Hypothalamus (tissue), 51 donors: ENCODE measurements around the gene DHX35.
A peak's percentile ranks its signal among the peaks of the same experiment; 100 is the strongest.
"Not testable (repeated sequence)": the region's sequence is repeated elsewhere in the genome, so short reads cannot be mapped to it uniquely, and the experiment has no call there.

ENCODE experiments used
- DNase-seq, 51 donors: peaks; one replicate each; lab custom pipeline; 2025; lab: John Stamatoyannopoulos, UW

The DHX35 gene

DNA sequence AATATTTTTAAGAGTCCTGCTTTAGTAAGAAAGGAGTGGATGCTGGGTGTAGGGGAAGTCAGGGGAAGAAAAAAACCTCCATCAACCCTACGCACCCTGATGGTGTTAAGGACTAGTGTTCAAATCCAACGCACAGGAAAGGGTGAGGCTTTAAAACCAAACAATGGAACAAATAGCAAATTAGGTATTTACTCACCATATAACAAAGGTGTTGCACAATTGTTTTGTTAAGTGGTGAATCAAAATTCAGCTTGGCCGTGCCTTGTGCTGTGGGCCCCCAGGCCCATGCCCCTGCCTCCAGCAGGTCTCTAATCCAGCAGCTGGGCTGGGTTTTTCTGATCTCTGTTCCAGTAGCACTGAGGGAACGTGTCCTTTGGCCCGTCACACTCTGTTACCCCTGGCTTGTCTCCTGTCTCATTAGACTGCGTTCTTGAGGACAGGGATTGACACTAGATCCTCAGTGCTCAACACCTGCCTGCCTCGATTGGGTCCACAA lies 24.1 kb upstream of the DHX35 start:
- no peak for DNase-seq

DNA sequence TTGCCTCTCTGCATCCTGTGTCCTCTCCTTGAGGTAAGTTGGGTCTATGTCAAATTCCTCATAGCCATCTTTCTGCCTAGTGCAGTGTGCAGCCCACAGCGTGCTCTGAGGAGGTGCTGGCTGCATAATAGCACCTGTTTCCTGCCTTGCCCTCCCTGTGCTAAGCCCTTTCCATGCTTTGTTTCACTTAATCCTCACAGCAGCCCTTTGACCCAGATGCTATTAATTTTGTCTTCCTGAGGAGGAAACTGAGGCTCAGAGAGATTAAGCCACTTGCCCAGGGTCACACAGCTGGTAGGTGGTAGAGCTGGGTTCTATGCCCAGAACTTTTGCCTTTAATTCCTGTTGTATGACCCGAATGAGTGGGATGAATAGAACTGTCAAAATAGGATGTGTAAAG lies 22.5 kb upstream of the DHX35 start:
- DNase-seq, result no peak

DNA sequence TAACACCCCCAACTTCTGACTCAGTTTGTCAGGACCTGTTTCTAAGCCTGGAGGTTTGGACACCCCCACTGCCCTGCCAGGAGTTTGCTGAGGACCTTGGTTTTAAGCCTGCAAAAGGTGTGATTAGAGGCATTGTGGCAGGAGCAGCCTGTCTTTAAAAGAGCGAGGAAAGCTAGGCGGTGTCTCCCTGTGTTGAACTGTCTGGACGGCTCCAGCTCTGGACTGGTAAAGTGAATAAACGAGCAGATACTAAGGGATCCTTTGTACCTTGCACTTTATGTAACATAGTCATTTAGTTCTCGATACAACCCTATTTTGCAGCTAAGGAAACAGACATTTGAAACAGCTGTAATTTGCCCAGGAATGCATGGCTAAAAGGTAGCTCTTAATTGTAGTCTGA lies 21.5 kb upstream of the DHX35 start:
- DNase-seq, result no peak

DNA sequence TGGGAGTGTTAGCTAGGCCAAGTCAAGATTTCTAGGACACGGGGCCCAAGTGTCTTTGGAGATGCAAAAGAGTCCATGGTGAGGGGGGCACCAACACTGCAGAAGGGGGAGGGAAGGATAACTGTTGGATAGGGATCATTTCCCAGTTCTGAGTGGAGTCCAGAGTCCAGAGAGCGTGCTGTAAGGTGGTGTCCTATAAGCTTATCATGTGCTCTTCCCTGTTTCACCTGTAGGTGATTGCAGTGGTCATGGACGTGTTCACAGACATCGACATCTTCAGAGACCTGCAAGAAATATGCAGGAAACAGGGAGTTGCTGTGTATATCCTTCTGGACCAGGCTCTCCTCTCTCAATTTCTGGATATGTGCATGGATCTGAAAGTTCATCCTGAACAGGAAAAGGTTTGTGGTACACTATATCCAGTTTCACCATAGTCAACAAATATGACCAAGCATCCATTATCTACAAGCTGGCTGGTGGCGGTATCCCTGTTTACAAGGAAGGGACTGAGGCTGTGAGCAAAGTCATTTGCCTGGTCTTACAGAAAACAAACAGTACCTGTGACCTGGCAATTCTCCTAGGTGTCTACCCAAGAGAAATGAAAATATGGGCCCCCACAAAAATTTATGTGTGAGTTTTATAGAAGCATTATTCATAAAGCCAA lies 20.3 kb upstream of the DHX35 start:
- no peak for DNase-seq

GRCh38 chr20:38945012-38945411 lies 17.1 kb upstream of the DHX35 start:
- no peak for DNase-seq

DNA sequence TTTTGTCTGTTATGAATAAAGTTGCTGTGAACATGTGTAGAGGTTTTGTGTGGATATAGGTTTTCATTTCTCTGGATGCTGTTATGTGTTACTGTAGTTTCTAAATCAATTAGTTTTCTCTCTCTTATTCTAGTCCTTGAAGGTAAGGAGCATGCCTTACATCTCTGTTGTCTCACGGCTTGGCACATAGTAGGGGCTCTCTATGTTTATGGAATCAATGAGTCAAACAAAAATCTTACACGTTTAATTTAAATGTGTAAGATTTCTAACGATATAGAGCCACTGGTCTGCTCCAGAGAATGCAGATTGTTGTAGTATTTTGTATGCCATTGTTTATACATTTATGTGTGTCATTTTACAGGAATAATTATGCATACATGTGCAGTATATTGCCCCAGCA lies 15.3 kb upstream of the DHX35 start:
- no peak for DNase-seq

DNA sequence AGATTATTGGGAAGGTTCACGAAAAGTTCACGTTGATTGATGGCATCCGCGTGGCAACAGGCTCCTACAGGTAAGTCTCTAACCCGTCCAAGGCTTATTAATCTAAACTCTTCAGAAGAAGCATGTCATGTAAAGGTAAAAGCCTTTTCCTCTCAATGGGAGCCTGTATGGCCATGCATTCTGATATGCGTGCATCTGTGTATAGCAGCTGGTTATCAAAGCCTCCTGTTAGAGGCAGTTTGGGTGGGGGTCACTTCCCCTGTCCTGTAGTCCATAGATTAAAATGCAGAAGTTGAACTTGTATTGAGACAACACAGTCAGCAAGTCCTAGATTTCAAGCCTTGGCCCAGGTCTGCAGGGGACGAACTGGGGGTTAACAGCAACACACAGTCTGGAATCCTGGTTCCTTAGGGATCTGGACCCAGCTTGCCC lies 14.2 kb upstream of the DHX35 start:
- DNase-seq, result no peak

GRCh38 chr20:38950254-38950653 lies 11.9 kb upstream of the DHX35 start:
- no peak for DNase-seq

- no peak for DNase-seq
Observed at GRCh38 chr20:38951611-38952010, 10.5 kb upstream of the DHX35 start.

DNA sequence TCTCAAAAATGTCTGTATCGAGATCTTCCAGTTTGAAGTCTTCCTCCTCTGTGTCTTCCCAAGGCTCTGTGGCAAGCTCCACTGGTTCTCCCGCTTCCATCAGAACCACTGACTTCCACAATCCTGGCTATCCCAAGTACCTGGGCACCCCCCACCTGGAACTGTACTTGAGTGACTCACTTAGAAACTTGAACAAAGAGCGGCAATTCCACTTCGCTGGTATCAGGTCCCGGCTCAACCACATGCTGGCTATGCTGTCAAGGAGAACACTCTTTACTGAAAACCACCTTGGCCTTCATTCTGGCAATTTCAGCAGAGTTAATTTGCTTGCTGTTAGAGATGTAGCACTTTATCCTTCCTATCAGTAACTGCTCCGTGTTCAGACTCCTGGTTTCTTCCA lies 10.0 kb upstream of the DHX35 start:
- DNase-seq, result no peak

DNA sequence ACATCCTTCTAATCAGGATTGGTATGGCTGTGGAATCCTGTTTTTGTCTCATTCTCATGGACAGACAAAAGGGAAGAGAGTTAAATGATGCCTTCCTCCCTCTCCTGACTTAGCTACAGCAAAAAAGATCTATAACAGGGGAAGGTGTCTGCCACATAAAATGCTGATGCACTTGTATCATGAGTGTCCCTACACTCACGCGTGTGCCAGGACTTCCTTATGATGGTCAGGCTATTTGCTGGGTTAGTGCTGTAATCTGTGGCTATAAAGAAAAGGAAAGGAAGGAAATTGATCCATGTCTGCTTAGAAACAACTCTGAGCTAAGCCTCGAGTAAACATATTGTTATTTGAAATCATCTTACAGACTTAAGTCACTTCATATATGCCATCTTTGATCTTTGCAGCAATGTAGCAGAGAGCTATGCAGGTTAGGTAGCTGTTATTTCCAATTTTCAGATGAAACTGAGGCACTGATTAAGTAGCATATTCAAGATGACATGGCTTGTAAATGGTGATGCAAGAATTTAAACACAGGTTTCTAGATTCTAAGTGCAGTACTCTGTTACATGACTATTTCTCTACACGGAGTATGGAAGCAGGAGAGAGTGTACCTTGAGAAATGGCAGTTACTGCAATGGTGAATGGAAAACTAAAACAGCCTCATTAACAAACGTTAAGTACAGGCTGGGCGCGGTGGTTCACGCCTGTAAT lies 8.4 kb upstream of the DHX35 start:
- DNase-seq, result no peak

DNA sequence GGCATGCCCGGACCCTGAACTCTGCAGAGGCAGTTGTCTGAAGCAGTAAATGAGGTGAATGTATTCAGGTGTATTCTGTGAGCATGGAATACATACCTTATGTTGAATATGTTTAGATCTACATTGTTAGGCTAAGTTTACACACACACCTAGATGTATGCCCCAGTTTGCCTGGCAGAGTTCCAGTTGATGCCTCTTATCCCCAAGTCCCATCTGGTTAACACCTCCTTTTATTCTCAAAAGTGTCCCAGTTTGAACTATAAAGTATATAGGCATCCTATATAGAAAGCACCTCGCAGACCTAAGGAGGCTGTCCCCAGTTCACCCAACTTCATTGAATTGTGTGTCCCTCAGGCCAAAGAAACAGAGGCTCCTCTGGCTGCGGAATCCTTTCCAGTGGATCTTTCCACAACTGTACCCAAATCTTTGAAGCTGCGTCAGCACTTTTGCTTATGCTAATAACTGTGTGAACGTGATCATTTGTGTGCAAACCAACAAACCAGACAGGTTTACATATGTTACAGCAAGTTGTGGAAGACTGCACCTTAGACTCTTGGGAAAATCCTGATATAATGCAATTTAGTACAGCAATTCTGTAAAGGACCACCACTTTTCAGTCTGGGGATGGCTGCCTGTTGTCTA lies 4.8 kb upstream of the DHX35 start:
- no peak for DNase-seq

DNA sequence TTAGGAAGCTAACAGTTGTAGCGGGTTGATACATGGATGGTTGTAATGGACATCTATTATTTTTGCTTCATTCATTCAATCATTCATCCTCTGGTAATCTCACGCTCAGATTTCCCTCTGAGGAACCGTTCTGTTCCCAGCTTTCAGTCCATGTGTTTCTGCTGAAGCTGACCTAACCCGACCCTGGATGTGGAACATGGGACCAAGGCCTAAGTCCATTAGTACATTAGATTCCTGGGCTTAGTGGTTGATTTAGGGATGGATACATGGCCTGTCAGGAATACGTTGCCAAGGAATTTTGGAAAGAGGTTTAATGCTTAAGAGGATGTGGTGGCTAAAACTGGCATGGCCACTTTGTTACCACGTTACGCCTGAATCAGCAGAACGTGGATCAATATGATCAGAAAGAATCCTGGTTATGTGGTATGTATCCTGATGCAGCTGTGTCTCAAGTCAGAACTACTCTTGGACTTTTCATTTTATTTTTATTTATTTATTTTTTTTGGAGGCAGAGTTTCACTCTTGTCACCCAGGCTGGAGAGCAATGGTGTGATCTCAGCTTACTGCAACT lies 4.1 kb upstream of the DHX35 start:
- no peak for DNase-seq

DNA sequence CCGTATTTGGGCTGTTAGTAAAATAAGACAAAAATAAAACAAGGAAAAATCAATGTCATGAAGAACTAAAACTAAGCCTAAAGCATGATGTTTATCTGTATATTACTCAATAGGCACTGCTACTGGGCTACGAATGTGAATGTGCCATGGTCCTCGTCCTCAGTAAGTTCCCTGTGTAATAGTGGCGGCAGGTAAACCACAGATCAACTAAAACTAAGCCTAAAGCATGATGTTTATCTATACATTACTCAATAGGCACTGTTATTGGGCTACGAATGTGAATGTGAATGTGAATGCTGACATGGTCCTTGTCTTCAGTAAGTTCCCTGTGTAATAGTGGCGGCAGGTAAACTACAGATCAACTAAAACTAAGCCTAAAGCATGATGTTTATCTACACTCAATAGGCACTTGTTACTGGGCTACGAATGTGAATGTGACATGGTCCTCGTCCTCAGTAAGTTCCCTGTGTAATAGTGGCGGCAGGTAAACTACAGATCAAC lies 1.9 kb upstream of the DHX35 start:
- not testable (repeated sequence) for DNase-seq

- DNase-seq, result peak in 2 of 51 donors; percentile 15 to 20
Observed at GRCh38 chr20:38961530-38962043, 557 bp upstream of the DHX35 start.

GRCh38 chr20:38962928-38963401 lies 821 bp downstream of the DHX35 start:
- DNase-seq, result no peak

DNA sequence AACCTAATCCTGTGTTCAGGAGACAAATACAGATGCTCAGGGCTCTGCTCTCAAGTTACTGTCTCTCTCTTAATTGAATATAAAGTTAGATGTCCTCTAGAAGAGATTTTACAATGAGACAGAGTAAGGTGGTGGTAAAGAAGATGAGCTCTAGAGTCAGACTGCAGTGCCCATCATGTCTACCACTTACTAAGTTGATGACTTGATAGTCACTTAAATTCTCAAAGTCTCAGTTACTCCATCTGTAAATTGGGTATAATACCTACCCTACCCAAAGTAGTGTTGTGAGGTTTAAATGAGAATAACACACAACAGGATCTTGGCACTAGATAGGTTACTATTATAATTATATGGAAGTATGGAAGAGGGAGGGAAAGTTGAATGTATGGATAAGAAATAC lies 1.6 kb downstream of the DHX35 start:
- DNase-seq, result no peak

DNA sequence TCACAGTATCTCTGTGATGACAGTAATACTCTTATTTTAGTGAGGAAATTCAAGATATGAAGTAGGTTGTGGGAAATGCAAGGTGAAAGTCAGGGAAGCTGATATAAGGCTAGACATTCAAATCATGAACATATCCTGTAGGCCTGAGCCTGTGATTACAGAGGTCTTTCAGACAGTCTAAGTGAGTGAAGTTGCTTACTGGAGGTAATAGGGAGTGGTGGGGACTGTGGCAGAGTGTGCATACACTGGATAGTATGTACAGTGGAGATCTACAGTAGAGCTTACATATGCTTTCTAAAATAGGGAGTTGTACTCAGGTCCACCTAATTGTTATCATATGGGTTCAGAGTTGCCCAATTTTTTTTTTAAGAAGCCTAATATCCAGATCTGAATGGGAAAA lies 3.1 kb downstream of the DHX35 start:
- DNase-seq, result no peak

DNA sequence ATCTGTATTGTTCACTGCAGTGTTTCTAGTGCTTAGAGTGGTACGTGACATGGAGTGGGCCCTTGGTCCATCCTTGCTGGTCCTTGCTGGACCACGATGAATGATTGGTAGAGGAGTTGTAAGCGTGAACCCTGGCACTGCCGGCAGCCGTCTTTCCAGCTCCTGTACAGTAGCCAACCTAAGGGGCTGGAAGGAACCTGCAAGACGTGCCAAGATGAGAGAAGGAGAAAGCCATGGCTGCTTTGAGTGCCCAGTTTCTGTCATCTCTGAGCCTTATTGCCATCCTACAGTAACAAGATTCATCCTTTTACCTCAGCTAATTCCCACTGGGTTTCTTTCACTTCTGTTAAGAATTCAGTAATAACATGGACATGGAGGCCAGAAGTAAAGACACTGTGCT lies 5.9 kb downstream of the DHX35 start:
- no peak for DNase-seq

DNA sequence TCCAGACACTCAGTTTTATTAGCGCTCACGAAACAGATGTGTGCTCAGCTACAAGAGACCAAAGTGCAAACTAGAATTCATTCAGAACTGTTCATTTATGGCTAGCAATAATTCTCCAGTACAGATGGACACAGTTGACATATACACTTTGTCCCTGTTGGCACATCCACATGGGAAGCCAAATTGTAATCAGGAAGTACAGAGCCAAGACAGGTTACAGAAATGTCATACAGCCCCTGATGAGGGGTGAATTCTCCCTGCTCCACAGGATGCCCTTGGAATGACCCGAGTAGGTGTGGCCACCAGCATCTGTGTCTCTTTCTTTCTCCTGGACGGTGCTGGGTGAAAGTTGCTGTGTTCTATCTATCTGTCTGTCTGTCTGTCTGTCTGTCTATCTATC lies 7.6 kb downstream of the DHX35 start:
- DNase-seq, result no peak

- no peak for DNase-seq
Observed at GRCh38 chr20:38970302-38970701, 8.2 kb downstream of the DHX35 start.
